Breast epithelium (tissue), 4 donors: ENCODE data around the gene MND1. TPM values are rescaled to one million over a fixed set of nuclear protein-coding genes. Genes with fewer than 3 reads are reported as not detected.

Source experiments
- DNase-seq, 2 donors: peaks; one replicate each; pipeline ENCODE4 v3.0.0-alpha.2; 2019; ENCODE audit warnings: low spot score in 2 of 2
- H3K27ac ChIP-seq, 2 donors: fragments of 200-600 bp; sonication (generic) in 1 of 2; one replicate each; pipeline ENCODE4 v1.5.1; 2016 to 2019; ENCODE audit warnings: mild to moderate bottlenecking in 1 of 2
- H3K27me3 ChIP-seq, 2 donors: fragments of 200-600 bp; sonication (generic) in 1 of 2; one replicate each; pipeline versions ENCODE4 v1.5.1 to v1.6.0; 2017 to 2019; ENCODE audit warnings: control low read depth in 1 of 2, mild to moderate bottlenecking in 1 of 2
- H3K36me3 ChIP-seq: fragments of 200-600 bp; one replicate; pipeline ENCODE4 v1.5.1; 2019
- H3K4me1 ChIP-seq, 2 donors: fragments of 200-600 bp; sonication (generic); one replicate each; pipeline ENCODE4 v1.5.1; 2016 to 2019; ENCODE audit warnings: control low read depth in 1 of 2
- H3K4me3 ChIP-seq, 3 donors: fragments of 200-600 bp; sonication (generic); 1 replicate in 2 of 3; 2 replicates in 1 of 3; pipeline ENCODE4 v1.5.1; 2016 to 2019; ENCODE audit warnings: mild to moderate bottlenecking in 3 of 3, moderate library complexity in 2 of 3
- H3K9me3 ChIP-seq, 2 donors: fragments of 200-600 bp; sonication (generic) in 1 of 2; one replicate each; pipeline ENCODE4 v1.5.1; 2016 to 2019; ENCODE audit warnings: control low read depth in 1 of 2
- POLR2A ChIP-seq: fragments of 450-650 bp; IDR thresholded peaks from one replicate; pipeline ENCODE4 v1.6.1; 2016; ENCODE audit warnings: antibody characterized with exemption, mild to moderate bottlenecking, moderate library complexity
- POLR2AphosphoS5 ChIP-seq, 3 donors: sonication (generic); formaldehyde crosslinking; IDR thresholded peaks; one replicate each; pipeline ENCODE4 v1.6.1; 2017; ENCODE audit warnings: antibody characterized with exemption in 3 of 3
- intact Hi-C: fragments of 100-400 bp; cut with DNase I; formaldehyde crosslinking; loops from one replicate; pipeline ENCODE4 v1.15.1; 2023; ENCODE audit warnings: low total_unique reads
- total RNA-seq, 3 donors: library from RNA; depleted of rRNA; stranded (reverse); fragments of >200 nt; gene quantifications; one replicate each; pipeline ENCODE4 v1.1.0, GENCODE V29; 2016
- TF ChIP-seq, protein P1 (sequence below), 3 donors: fragments of 450-650 bp; IDR thresholded peaks; one replicate each; pipeline ENCODE4 v1.5.1; 2016 to 2017; ENCODE audit warnings: antibody characterized with exemption in 3 of 3, mild to moderate bottlenecking in 3 of 3, moderate library complexity in 3 of 3

Gene MND1
- total RNA-seq, 3 donors from 2014 or later = 0.64 TPM; not detected in 2

GRCh38 chr4:153432965-153433753 is 88.7 kb downstream of the MND1 start:
- peak; percentile 60 to 86 for DNase-seq
- H3K4me3 ChIP-seq = peak overlapping the region in 2 of 3 donors; percentile 3 to 21

DNA sequence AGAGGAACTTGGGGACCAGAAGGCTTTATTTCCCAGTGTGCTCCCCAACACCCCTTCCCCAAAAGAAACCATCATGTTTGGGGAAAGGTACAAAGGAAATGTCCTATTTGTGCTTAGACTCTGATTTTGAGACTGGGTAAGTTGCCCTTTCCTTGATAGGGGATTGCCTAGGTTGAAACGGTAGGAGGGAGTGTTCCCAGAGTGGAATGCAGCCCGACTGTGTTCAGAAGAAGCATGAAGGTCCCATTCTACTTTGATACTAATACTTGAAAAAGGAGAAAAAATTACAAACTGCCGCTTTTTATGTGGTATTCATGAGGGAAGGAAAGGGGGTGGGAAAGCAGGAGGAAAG is 89.2 kb downstream of the MND1 start:
- intact Hi-C loops = no loop called here
- H3K9me3 ChIP-seq = no peaks in the 10 kb centered on the region
- peak overlapping the region in 1 of 3 donors; percentile 3 for H3K4me3 ChIP-seq
- no peaks in the 10 kb centered on the region for H3K4me1 ChIP-seq
- no peaks in the 10 kb centered on the region for H3K27me3 ChIP-seq
- peak overlapping the region in 1 of 2 donors; percentile 70 for H3K27ac ChIP-seq
- no peaks in the 10 kb centered on the region for H3K36me3 ChIP-seq
- DNase-seq = no peak
- TF ChIP-seq, protein P1, sequence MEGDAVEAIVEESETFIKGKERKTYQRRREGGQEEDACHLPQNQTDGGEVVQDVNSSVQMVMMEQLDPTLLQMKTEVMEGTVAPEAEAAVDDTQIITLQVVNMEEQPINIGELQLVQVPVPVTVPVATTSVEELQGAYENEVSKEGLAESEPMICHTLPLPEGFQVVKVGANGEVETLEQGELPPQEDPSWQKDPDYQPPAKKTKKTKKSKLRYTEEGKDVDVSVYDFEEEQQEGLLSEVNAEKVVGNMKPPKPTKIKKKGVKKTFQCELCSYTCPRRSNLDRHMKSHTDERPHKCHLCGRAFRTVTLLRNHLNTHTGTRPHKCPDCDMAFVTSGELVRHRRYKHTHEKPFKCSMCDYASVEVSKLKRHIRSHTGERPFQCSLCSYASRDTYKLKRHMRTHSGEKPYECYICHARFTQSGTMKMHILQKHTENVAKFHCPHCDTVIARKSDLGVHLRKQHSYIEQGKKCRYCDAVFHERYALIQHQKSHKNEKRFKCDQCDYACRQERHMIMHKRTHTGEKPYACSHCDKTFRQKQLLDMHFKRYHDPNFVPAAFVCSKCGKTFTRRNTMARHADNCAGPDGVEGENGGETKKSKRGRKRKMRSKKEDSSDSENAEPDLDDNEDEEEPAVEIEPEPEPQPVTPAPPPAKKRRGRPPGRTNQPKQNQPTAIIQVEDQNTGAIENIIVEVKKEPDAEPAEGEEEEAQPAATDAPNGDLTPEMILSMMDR (IDR thresholded peaks at IDR 0.05) = no peak
- no peak for TF ChIP-seq POLR2AphosphoS5 (IDR thresholded peaks at IDR 0.05)
- no peak for TF ChIP-seq POLR2A

More at GRCh38 chr4:153432965-153433753, 88.7 kb downstream of the MND1 start:
- no peaks in the 10 kb centered on the region for H3K4me1 ChIP-seq
- TF ChIP-seq POLR2AphosphoS5 (IDR thresholded peaks at IDR 0.05) (peak in 1 of 3 donors; percentile 61), POLR2A (no peak)
- TF ChIP-seq, protein P1 (IDR thresholded peaks at IDR 0.05) = peak; percentile 34 to 89 (median 62)
- H3K27ac ChIP-seq = peak overlapping the region in 1 of 2 donors; percentile 70
- intact Hi-C loops = no loop called here
- H3K27me3 ChIP-seq = no peaks in the 10 kb centered on the region
- H3K9me3 ChIP-seq = no peaks in the 10 kb centered on the region
- H3K36me3 ChIP-seq = no peaks in the 10 kb centered on the region

GRCh38 chr4:153434190-153434589 is 89.7 kb downstream of the MND1 start:
- intact Hi-C loops = no loop called here
- no peak overlapping the region for H3K4me3 ChIP-seq
- H3K27ac ChIP-seq = no peak overlapping the region
- no peaks in the 10 kb centered on the region for H3K27me3 ChIP-seq
- TF ChIP-seq, protein P1 (IDR thresholded peaks at IDR 0.05) = no peak
- no peak for TF ChIP-seq POLR2A
- no peak for TF ChIP-seq POLR2AphosphoS5 (IDR thresholded peaks at IDR 0.05)
- DNase-seq = no peak
- no peaks in the 10 kb centered on the region for H3K9me3 ChIP-seq
- H3K36me3 ChIP-seq = no peaks in the 10 kb centered on the region
- no peaks in the 10 kb centered on the region for H3K4me1 ChIP-seq

DNA sequence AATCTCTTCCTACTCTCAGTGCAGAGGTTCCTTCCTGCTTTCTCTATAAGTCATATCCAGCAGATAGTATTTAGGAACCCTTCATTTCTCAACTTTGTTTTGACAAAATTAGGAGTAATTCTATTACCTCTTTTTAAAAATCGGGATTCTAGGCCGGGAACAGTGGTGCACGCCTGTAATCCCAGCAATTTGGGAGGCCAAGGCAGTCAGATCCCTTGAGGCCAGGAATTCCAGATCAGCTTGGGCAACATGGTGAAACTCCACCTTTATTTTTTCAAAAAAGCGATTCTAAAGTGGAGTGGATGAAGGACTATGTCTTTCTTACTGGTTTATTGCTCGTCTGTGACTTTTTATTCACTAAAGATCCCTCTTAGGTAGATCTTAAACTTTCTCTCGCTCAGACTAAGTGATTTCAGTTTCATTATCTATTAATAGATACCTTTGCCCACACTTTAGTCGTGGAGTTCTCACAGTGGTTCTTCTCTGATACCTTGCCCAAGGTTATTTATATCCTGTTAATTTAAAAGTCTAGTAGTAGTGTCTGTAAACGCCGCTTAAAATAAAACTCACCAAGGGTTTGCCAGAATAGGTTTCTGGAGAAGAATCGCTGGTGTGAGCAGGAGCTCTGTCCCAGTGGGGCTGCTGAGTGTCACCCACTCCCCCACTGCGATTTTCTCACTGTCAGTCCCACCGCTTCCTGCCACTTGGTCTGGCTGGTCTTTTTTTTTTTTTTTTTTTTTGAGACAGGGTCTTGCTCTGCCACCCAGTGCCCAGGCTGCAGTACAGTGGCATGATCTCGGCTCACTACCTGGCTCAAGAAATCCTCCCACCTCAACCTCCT is 94.6 kb downstream of the MND1 start:
- intact Hi-C loops = no loop called here
- peak overlapping the region in 1 of 3 donors; percentile 36 for H3K4me3 ChIP-seq
- no peaks in the 10 kb centered on the region for H3K27me3 ChIP-seq

More for the DNA sequence above, 94.6 kb downstream of the MND1 start:
- Histone ChIP-seq H3K9me3 (no peaks in the 10 kb centered on the region), H3K27ac (no peak overlapping the region), H3K36me3 (no peaks in the 10 kb centered on the region), H3K4me1 (no peaks in the 10 kb centered on the region)
- TF ChIP-seq, protein P1 (IDR thresholded peaks at IDR 0.05) = no peak
- TF ChIP-seq POLR2AphosphoS5 (IDR thresholded peaks at IDR 0.05) = no peak
- no peak for TF ChIP-seq POLR2A
- no peak for DNase-seq
